HL-60 (cell line): Measurements from ENCODE around the gene ARHGAP40.

Source experiments
- DNase-seq, 2 experiments: peaks; one replicate each; pipeline ENCODE4 v3.0.0-alpha.2; 2010 to 2020; ENCODE audit warnings: low read depth in 1 of 2, low spot score in 1 of 2
- H3K27ac ChIP-seq: fragments of 250-450 bp; sonication (Bioruptor Pico); replicated peaks from 2 replicates; pipeline ENCODE4 v1.5.1; 2020; ENCODE audit warnings: mild to moderate bottlenecking, moderate library complexity
- H3K27me3 ChIP-seq: fragments of 250-450 bp; sonication (Bioruptor Pico); 2 replicates; pipeline ENCODE4 v1.5.1; 2021; ENCODE audit warnings: mild to moderate bottlenecking, moderate library complexity; ENCODE audit not compliant: insufficient read depth, poor library complexity, severe bottlenecking
- H3K4me3 ChIP-seq: replicated peaks from 2 replicates; pipeline ENCODE4 v1.5.1; 2011; ENCODE audit warnings: mild to moderate bottlenecking, control low read depth, low read length; ENCODE audit not compliant: insufficient read depth
- GABPA ChIP-seq: IDR thresholded peaks from 2 replicates; pipeline ENCODE4 v1.6.1; 2012; ENCODE audit warnings: low read depth
- POLR2AphosphoS5 ChIP-seq: IDR thresholded peaks from 2 replicates; pipeline ENCODE4 v1.6.1; 2012; ENCODE audit warnings: low read depth
- SPI1 ChIP-seq: IDR thresholded peaks from 2 replicates; pipeline ENCODE4 v1.6.1; 2012; ENCODE audit warnings: low read depth, mild to moderate bottlenecking, borderline replicate concordance
- TF ChIP-seq, protein P1 (sequence below): IDR thresholded peaks from 2 replicates; pipeline ENCODE4 v1.6.1; 2012; ENCODE audit warnings: low read depth; ENCODE audit not compliant: insufficient replicate concordance
- TF ChIP-seq, protein P2 (sequence below): IDR thresholded peaks from one replicate; pipeline ENCODE4 v1.5.1; 2011; ENCODE audit warnings: low read length, control low read depth, inconsistent platforms; ENCODE audit not compliant: insufficient read depth

Gene ARHGAP40

DNA sequence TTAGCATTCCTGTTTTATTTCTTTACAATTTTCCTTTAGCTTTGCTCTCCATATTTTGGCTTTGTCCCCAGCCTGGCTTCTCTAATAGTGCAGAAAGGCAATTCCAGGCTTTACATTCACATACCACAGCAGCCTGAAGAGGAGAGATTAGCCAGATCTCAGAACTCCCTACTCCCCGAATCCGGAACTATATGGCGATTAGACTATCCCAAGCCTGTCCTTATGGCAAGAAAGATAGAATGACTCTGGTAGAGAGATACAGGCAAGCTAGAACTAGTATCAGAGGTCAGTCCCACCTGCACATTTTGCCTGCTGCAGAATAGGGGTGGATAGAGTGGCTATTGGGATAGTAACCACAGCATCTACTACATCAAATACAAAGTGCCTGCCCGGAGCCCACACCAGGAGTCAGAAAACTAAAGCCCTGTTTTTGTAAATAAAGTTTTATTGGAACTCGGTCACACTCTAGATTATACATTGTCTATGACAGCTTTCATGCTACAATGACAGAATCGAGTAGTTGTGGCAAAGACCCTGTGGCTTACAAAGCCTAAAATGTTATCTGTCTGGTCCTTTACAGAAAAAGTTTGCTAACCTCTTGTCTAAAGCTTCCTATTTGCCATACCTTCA lies 37.7 kb upstream of the ARHGAP40 start:
- TF ChIP-seq SPI1 (no peak), GABPA (no peak), POLR2AphosphoS5 (no peak)
- TF ChIP-seq, protein P1, sequence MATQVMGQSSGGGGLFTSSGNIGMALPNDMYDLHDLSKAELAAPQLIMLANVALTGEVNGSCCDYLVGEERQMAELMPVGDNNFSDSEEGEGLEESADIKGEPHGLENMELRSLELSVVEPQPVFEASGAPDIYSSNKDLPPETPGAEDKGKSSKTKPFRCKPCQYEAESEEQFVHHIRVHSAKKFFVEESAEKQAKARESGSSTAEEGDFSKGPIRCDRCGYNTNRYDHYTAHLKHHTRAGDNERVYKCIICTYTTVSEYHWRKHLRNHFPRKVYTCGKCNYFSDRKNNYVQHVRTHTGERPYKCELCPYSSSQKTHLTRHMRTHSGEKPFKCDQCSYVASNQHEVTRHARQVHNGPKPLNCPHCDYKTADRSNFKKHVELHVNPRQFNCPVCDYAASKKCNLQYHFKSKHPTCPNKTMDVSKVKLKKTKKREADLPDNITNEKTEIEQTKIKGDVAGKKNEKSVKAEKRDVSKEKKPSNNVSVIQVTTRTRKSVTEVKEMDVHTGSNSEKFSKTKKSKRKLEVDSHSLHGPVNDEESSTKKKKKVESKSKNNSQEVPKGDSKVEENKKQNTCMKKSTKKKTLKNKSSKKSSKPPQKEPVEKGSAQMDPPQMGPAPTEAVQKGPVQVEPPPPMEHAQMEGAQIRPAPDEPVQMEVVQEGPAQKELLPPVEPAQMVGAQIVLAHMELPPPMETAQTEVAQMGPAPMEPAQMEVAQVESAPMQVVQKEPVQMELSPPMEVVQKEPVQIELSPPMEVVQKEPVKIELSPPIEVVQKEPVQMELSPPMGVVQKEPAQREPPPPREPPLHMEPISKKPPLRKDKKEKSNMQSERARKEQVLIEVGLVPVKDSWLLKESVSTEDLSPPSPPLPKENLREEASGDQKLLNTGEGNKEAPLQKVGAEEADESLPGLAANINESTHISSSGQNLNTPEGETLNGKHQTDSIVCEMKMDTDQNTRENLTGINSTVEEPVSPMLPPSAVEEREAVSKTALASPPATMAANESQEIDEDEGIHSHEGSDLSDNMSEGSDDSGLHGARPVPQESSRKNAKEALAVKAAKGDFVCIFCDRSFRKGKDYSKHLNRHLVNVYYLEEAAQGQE, result no peak
- TF ChIP-seq, protein P2, sequence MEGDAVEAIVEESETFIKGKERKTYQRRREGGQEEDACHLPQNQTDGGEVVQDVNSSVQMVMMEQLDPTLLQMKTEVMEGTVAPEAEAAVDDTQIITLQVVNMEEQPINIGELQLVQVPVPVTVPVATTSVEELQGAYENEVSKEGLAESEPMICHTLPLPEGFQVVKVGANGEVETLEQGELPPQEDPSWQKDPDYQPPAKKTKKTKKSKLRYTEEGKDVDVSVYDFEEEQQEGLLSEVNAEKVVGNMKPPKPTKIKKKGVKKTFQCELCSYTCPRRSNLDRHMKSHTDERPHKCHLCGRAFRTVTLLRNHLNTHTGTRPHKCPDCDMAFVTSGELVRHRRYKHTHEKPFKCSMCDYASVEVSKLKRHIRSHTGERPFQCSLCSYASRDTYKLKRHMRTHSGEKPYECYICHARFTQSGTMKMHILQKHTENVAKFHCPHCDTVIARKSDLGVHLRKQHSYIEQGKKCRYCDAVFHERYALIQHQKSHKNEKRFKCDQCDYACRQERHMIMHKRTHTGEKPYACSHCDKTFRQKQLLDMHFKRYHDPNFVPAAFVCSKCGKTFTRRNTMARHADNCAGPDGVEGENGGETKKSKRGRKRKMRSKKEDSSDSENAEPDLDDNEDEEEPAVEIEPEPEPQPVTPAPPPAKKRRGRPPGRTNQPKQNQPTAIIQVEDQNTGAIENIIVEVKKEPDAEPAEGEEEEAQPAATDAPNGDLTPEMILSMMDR, result no peak
- no peak overlapping the region for H3K4me3 ChIP-seq
- no peak overlapping the region for H3K27ac ChIP-seq
- no peaks in the 10 kb centered on the region for H3K27me3 ChIP-seq
- no peak for DNase-seq

DNA sequence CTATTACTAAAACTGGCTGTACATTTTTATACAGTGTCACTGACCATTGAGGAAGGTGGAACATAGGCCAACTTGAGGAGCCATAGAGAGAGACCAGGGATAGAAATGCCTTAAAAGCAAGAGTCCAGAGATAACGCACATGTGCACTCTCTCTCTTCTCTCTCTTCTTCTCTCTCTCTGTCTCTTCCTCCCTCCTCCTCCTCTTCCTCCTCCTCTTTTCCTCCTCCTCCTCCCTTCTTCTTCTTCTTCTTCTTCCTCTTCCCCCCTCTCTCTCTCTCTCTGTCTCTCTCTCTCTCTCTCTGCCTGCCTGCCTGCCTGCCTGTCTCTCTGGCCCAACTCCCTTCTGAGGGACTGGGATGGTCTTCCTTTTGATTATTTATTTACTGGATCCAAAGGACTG lies 36.9 kb upstream of the ARHGAP40 start:
- no peak for DNase-seq
- TF ChIP-seq GABPA, result no peak
- TF ChIP-seq SPI1, result no peak
- TF ChIP-seq, protein P1, result no peak
- TF ChIP-seq, protein P2, result no peak
- no peak for TF ChIP-seq POLR2AphosphoS5
- Histone ChIP-seq H3K27me3 (no peaks in the 10 kb centered on the region), H3K4me3 (no peak overlapping the region), H3K27ac (no peak overlapping the region)

DNA sequence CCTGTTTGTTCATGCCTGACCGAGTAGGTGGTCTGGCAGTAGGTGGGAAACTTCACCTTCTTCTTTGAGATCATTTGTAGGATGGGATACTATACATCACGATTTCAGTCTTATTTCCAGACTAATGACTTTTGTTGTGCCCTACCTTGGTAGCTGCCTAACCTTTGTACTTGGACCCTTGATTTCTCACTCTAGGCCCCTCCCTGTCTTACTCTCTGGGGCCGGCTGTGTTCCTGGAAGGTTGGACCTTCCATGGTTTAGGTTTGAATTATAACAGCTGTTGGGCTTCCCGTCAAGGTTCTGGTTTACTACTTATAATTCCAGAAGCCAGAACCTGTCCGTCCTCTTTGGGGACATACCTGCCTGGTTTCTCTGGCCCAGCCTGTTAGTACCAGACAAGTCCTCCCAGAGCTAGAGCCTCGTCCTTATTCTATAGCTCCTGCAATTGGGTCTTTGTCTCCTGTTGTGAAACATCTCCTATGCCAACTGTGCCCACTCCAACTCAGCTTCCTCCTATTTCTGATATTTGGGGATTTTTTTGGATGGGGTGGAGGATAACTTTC lies 35.5 kb upstream of the ARHGAP40 start:
- Histone ChIP-seq H3K27ac (no peak overlapping the region), H3K4me3 (no peak overlapping the region), H3K27me3 (no peaks in the 10 kb centered on the region)
- TF ChIP-seq POLR2AphosphoS5 (no peak), GABPA (no peak), SPI1 (no peak)
- TF ChIP-seq, protein P1, result no peak
- TF ChIP-seq, protein P2, result no peak
- DNase-seq, result no peak
